Fibroblast of pulmonary artery (primary cell): ENCODE results near the gene WDR90.

Experiments
- DNase-seq: peaks from one replicate; pipeline ENCODE4 v3.0.0-alpha.2; 2010; ENCODE audit warnings: low read depth
- H3K4me3 ChIP-seq: replicated peaks from 2 replicates; pipeline ENCODE4 v1.5.1; 2011; ENCODE audit warnings: low read depth, mild to moderate bottlenecking, control low read depth, low read length, moderate library complexity
- TF ChIP-seq, protein P1 (sequence below): IDR thresholded peaks from 2 replicates; pipeline ENCODE4 v1.5.1; 2011; ENCODE audit warnings: mild to moderate bottlenecking, control low read depth, low read length, inconsistent platforms; ENCODE audit errors: missing control alignments

The WDR90 gene

DNA sequence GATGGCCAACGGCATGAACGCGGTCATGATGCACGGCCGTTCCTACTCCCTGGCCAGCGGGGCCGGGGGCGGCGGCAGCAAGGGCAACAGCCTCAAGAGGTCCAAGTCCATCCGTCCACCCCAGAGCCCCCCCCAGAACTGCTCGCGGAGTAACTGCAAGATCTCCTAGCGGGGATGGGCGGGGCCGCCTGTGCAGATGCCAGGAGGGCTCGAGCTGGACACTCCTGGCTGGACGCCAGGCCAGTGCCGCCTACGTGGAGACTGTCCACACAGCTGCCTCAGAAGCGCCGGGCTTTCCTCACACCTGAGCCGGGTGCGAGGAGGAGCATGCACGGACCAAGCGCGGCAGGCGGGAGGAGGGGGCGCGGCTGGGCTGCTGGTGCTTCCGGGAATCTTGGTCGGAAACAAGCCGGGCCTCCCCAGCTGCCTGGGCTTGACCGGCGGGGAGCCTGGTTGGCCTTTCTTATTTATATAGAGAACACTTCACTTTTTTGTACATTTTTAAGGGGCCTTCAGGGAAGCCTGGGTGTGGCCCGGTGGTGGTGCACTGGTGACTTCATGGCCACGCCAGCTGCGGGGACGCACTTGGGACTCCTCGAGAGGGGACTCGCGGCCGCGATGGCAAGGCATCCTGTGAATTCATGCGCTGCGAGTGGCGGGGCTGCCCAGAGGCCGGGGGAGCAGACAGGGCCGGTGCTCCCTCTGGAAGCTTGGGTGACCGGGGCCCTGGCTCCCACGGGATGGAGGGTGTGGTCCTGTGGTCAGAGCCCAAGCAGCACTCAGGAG is 21.5 kb upstream of the WDR90 start:
- DNase-seq: no peak
- no peak overlapping the region for H3K4me3 ChIP-seq
- TF ChIP-seq, protein P1, sequence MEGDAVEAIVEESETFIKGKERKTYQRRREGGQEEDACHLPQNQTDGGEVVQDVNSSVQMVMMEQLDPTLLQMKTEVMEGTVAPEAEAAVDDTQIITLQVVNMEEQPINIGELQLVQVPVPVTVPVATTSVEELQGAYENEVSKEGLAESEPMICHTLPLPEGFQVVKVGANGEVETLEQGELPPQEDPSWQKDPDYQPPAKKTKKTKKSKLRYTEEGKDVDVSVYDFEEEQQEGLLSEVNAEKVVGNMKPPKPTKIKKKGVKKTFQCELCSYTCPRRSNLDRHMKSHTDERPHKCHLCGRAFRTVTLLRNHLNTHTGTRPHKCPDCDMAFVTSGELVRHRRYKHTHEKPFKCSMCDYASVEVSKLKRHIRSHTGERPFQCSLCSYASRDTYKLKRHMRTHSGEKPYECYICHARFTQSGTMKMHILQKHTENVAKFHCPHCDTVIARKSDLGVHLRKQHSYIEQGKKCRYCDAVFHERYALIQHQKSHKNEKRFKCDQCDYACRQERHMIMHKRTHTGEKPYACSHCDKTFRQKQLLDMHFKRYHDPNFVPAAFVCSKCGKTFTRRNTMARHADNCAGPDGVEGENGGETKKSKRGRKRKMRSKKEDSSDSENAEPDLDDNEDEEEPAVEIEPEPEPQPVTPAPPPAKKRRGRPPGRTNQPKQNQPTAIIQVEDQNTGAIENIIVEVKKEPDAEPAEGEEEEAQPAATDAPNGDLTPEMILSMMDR: no peak

DNA sequence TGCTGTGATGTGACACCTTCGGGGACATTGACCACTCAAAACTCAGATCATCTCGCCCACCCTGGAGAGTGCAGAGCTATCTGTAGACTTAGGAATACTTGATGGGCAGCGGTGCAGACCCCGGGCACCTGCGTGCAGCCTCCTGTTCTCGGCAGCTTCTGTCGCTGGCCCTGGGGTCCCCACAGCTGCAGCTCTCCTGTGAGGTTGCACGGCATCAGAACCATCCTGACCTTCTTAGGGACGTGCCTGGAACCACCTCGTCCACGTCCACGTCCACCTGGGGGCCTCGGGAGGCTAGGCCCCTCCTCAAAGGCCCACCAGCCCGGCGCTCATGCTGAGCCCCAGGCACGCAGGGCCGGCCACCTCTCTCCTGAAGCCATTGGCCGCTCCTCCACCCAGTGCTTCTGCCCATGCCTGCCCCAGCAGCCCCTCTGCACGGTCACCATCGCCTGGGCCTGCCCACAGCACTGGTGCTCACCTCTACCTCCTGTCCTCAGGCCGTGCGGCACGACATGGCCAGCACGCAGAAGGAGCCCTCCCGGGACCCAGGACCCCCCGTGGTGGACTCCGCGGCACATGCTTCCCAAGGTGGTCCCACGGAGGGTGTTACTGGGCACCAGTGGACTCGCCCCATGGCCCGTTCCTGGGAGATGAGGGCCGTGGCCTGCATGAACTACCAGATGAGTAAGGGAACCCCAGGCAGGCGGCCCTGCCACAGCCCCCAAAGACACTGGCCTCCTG is 20.7 kb upstream of the WDR90 start:
- DNase-seq: no peak
- no peak overlapping the region for H3K4me3 ChIP-seq
- TF ChIP-seq, protein P1: no peak

DNA sequence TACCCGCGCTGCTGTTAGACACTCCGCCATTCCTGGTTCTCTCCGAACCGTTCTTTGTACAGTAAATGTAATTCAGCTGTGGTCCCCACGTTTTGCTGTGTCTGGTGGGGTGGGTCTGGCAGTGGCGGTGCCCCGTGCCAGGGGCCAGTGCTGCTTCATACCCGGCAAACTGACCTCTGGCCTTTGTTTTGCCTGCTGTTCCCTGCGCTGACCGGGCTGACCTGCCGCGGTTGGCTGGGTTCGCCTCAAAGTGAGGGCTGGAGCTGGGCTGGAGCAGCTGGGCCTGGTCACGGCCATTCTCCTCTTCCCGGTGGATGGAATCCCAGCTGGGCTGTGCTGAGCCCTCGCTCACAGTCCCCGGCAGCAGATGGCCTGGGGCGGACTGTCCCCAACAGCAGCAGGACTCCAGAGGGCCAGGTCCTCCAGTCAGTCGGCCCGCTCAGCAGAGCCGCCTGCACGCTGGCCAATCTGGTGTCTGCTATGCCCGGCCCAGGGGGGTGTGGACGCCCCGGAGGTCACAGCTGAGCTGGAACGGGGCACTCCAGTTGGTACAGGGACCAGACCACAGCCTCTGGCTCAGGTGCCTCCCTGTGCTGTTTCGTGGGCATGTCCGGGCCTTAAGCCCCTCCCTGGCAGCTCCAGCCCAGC is 19.9 kb upstream of the WDR90 start:
- TF ChIP-seq, protein P1: no peak
- H3K4me3 ChIP-seq: no peak overlapping the region
- DNase-seq: no peak

DNA sequence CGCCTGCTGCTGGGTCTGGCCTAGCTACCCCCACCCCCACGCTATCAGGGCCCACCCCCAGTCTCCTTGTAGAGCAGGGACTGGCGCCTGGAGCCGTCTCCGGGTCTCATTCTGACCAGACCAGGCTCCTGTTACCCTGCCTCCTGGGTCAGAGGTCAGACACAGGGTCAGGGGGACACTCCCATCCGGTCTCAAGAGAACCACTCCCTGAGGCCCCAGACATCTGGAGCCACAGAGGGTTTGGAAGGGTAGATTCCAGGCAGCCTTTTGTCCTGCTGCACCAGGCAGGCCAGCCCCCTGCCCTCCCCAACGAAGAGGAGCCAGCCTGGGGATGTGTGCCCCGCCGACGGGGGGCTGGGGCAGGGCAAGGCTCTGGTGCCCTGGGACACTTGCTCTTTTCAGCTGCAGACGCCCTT is 19.3 kb upstream of the WDR90 start:
- TF ChIP-seq, protein P1: no peak
- DNase-seq: no peak
- H3K4me3 ChIP-seq: no peak overlapping the region

DNA sequence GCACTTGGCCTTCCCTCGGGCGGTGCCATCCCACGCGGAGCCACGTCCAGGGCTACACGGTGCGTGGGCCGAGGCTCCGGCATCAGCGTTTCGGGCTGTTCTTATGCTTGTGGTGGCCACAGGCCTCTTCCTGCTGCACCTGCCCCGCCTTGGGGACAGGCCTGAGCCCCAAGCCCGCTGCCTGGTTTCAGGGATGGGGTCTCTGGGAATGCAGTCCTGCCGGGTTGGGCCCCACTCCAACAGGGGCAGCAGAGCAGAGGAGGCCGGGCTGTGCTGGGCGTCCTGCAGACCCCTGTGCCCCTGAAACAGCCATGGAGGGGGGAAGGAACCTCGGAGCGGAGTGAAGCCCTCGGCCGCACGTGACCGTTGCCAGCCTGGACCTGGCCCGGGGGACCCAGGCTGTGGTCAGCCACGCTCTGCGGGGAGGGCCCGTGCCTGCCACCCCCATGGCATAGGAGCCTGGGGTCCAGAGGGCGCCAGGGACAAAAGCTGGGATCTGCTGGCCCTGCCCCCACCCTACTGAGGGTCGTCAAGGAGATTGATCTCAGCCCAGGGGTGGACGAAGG is 18.8 kb upstream of the WDR90 start:
- TF ChIP-seq, protein P1: no peak
- H3K4me3 ChIP-seq: no peak overlapping the region
- DNase-seq: no peak

DNA sequence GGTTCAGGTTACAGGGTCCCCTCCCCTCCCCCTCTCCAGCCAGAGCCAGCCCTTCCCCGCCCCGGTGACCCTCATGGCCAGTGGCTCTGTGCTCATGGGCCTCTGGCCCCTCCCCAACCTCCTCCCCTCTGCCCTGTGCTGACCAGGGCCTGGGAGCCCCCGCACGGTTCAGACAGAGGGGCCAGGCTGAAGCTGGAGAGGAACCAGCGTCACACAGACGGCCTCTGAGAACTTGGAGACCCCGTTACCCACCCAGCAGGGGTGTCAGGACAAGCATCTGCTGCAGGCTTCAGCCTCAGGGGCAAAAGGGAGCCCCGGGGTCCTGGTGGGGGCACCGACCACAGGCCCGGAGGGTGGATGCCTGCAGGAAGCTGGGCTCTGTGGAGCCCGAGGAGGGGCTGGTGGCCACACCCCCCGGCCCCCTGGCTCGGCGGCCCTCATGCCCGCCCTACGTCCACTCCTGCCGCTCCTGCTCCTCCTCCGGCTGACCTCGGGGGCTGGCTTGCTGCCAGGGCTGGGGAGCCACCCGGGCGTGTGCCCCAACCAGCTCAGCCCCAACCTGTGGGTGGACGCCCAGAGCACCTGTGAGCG is 18.3 kb upstream of the WDR90 start, which contains the start of gene WFIKKN1:
Gene WFIKKN1, plus strand, starts transcription at position 171 of the 591 bp plus-strand sequence. Its CDS starts 269 bp downstream, at position 440.
- TF ChIP-seq, protein P1: no peak
- no peak for DNase-seq
- H3K4me3 ChIP-seq: no peak within 1 kb of the TSS
